Prostate gland (tissue), 2 donors: Measurements from ENCODE around the gene KHDC4.

Experiments used
- POLR2AphosphoS5 ChIP-seq: sonication (generic); formaldehyde crosslinking; IDR thresholded peaks from one replicate; pipeline ENCODE4 v1.6.1; 2017; ENCODE audit warnings: antibody characterized with exemption
- TF ChIP-seq, protein P1 (sequence below), 4 experiments: fragments of 200-600 bp in 2 of 4; fragments of 450-650 bp in 2 of 4; sonication (generic) in 2 of 4; IDR thresholded peaks; 1 replicate in 3 of 4; 2 replicates in 1 of 4; pipeline ENCODE4 v1.5.1; 2016 to 2019; ENCODE audit warnings: antibody characterized with exemption in 4 of 4, mild to moderate bottlenecking in 2 of 4, moderate library complexity in 2 of 4

DNA sequence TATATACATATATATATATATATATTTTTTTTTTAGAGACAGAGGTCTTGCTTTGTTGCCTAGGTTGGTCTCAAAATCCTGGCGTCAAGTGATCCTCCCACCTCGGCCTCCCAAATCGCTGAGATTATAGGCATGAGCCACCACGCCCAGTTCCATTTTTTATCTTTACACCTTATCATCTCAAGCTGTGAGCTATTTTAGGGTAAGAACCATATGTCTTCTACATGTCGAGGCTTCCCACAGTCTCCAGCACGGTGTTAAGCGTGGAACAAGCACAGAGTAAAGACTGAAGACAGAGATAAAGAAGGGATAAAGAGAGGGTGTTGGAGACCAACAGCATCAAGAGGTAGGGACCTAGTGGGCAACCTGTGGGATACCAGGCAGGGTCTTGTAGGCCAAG lies 30.0 kb upstream of the KHDC4 start:
- TF ChIP-seq, protein P1, sequence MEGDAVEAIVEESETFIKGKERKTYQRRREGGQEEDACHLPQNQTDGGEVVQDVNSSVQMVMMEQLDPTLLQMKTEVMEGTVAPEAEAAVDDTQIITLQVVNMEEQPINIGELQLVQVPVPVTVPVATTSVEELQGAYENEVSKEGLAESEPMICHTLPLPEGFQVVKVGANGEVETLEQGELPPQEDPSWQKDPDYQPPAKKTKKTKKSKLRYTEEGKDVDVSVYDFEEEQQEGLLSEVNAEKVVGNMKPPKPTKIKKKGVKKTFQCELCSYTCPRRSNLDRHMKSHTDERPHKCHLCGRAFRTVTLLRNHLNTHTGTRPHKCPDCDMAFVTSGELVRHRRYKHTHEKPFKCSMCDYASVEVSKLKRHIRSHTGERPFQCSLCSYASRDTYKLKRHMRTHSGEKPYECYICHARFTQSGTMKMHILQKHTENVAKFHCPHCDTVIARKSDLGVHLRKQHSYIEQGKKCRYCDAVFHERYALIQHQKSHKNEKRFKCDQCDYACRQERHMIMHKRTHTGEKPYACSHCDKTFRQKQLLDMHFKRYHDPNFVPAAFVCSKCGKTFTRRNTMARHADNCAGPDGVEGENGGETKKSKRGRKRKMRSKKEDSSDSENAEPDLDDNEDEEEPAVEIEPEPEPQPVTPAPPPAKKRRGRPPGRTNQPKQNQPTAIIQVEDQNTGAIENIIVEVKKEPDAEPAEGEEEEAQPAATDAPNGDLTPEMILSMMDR (IDR thresholded peaks at IDR 0.05) = no peak
- TF ChIP-seq POLR2AphosphoS5 = no peak
